ENCODE results near the gene RHCG.

GRCh38 chr15:89448825-89449224, 47.6 kb downstream of the RHCG start:
- no peak for TF ChIP-seq CTCF (IDR thresholded peaks at IDR 0.05; ENCODE audit: low read length)
- TF ChIP-seq EZH2 (IDR thresholded peaks at IDR 0.05; ENCODE audit: borderline replicate concordance, low read length): no peak

Data from OCI-LY1 (cell line).